HG03575 (cell line): ENCODE data around the gene RNF32.
"Not testable (repeated sequence)": the region's sequence is repeated elsewhere in the genome, so short reads cannot be mapped to it uniquely, and the experiment has no call there.

ENCODE experiments used
- ATAC-seq: cut with Tn5 transposase; IDR thresholded peaks from one replicate; pipeline ENCODE4 v1.9.1; 2021; ENCODE audit not compliant: unreplicated experiment, insufficient number of reproducible peaks, low FRiP score; ENCODE audit errors: extremely low read depth

The RNF32 gene

DNA sequence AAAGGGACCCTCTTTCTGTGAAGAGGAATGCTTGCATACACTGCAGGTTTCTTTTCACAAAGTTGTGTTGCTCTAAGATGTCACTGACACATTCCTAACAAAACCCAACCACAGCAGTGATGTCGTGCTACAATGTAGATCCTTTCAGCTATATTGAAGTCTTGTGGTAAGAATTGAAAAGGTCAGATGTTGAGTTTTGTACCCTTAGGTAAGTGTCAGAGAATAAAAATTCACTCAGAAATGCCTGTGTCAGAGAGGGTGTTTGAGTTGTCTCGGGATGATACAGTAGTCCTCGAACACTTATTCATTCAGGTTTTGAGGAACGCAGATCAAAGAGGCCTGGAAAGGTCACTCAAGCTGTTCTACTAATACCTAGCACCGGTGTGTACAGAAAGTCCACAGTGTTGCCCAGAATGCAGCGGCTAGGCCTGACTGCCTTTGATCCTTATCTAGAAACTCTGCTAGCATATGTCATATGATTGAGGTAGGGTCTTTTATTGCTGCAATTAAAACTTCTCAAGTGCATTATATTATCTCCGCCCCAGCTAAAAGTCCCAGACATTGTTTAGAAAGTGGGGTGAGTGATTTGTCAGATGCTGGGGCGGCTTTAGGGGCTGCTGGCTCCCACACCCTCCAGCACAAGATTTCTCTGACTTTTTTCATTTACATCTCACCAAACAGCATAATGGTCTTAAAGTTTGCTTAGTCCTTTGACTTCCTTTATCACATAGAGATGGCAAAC, 26.0 kb downstream of the RNF32 start:
- no peak for ATAC-seq

DNA sequence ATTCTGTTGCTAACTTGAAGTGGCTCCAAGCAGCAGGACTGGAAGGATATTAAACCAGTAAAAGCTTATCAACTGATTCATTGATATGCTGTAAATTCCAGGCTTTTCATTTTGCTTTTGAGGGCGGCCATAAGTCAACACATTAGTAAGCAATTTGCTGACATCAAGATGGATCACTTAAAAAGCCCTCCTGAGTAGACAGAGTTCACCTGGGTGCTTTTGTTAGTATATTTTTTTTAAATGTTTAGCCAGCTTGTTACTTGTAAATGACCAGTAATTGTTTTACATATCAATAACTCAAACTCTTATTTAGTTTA, 26.5 kb downstream of the RNF32 start:
- no peak for ATAC-seq

DNA sequence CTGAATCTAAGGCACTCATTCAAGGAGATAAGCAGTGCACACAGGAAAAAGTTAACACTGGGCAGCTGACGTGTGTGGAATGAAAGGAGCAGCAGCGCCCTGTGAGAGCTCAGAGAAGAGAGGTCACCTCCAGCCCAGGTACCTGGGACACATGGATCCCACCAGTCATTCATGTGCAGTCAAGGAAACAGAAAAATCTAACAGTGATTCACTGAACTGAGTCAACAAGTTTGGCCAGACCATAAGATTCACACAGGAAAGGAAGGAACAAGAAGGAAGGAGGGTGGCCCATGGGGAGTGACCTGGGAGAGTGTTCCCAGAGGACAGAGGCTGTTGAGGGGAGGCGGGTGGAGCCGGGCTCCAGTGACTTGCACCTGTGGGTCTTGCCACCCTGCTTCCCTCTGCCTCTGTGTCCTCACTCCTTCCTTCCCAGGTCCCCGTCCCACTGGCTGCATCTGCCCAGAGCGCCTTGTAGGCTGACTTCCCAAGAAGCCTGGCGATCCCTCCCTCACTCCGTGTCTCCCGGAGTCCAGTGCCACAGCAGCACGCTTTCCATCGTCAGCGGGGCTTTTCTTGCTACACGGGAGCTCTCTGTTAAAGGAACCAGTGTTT, 27.7 kb downstream of the RNF32 start:
- no peak for ATAC-seq

GRCh38 chr7:156669035-156669828, 28.7 kb downstream of the RNF32 start:
- ATAC-seq, result no peak

- no peak for ATAC-seq
Measured at GRCh38 chr7:156673454-156673853, 32.9 kb downstream of the RNF32 start.

- ATAC-seq, result no peak
Measured at GRCh38 chr7:156673902-156674301, 33.3 kb downstream of the RNF32 start.

GRCh38 chr7:156675721-156676120, 35.1 kb downstream of the RNF32 start:
- ATAC-seq, result no peak

DNA sequence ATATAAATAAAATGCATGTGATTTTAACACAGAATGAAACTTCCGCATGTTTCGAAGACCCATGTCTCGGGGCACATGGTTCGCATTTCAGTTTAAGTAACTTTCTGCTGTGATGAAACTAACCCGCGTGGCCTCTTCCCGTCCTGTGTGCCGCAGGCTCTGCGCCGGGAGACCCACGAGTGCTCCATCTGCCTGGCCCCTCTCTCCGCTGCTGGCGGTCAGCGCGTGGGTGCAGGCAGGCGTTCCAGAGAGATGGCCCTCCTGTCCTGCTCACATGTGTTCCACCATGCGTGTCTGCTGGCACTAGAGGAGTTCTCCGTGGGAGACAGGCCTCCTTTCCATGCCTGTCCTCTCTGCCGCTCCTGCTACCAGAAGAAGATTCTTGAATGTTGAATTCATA, 35.7 kb downstream of the RNF32 start:
- no peak for ATAC-seq

GRCh38 chr7:156677374-156678054, 36.9 kb downstream of the RNF32 start:
- no peak for ATAC-seq

GRCh38 chr7:156680281-156680680, 39.7 kb downstream of the RNF32 start:
- ATAC-seq, result no peak

DNA sequence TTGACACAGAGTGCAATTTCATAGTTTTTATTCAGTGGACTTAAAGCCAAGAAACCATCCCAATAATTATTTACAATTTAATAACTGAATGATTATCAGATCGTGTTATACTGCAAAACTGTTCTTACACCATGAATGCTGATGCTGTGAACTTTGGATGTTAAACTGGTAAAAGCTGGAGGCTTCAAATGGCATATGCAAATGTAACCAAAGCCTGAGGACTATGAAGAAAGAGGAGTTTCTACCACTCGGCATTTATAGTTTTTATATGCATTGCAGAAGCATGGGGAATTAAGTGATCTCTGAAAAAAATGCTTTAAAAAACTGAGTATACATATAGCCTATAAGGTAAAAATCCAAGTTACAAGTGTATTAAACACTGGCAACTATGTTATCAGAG, 42.4 kb downstream of the RNF32 start:
- no peak for ATAC-seq

- ATAC-seq, result no peak
Measured at GRCh38 chr7:156684251-156684650, 43.7 kb downstream of the RNF32 start.

GRCh38 chr7:156684661-156685060, 44.1 kb downstream of the RNF32 start:
- no peak for ATAC-seq

DNA sequence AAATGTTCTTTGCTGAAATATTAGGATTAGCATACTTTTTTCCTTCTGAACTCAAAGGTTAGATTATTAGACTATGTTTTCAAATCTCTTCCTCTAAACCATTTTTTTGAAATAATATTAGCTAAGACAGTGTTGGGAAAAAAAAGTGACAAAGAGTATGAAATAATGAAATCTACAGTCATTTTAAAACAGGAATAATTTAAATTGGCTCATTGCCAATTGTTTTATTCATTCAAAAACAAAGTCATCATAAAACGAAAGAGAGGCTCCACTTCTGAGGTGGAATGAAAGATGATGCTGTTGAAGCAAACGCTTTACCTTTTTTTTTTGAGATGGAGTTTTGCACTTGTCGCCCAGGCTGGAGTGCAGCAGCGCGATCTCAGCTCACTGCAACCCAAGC, 51.2 kb downstream of the RNF32 start:
- no peak for ATAC-seq

DNA sequence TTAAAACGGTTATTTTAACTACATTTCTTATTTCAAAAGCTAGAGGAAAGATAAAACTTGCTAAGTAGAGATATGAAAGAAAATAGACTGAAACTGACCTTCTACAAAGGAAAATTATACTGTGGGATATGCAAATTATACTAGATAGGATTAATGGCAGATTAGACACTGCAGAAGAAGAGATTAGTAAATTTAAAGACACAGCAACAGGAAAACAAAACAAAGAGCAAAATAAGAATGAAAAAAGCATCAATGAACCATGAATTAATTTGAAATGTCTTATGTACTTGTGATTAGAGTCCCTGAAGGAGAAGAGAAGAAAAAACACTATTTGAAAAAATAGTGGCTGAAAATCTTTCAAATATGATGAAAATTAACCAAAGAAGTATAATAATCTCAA, 52.3 kb downstream of the RNF32 start:
- no peak for ATAC-seq

DNA sequence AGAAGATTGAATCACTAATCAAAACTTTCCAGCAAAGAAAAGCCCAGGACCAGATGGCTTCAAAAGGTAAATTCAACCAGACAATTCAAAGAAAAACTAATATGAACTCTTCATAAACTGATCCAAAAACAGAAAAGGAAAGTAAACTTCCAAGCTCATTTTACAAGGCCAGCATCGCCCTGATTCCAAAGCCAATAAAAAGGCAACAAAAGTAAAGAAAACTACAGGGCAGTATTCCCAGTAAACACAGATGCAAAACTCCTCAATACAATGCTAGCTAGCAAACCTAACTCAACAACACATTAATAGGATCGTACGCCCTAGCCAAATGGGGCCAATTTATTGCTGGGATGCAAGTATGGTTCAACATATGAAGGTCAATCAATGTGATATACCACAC, 53.1 kb downstream of the RNF32 start:
- no peak for ATAC-seq

GRCh38 chr7:156697283-156697682, 56.7 kb downstream of the RNF32 start:
- ATAC-seq, result not testable (repeated sequence)

DNA sequence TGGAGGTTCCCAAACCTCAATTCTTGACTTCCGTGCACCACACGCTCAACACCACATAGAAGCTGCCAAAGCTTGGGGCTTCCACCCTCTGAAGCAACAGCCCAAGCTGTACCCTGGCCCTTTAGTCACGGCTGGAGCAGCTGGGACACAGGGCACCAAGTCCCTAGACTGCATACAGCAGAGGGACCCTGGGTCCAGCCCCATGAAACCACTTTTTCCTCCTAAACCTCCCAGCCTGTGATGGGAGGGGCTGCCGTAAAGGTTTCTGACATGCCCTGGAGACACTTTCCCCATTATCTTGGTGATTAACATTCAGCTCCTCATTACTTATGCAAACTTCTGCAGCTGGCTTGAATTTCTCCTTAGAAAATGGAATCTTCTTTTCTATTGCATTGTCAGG, 57.9 kb downstream of the RNF32 start:
- not testable (repeated sequence) for ATAC-seq

DNA sequence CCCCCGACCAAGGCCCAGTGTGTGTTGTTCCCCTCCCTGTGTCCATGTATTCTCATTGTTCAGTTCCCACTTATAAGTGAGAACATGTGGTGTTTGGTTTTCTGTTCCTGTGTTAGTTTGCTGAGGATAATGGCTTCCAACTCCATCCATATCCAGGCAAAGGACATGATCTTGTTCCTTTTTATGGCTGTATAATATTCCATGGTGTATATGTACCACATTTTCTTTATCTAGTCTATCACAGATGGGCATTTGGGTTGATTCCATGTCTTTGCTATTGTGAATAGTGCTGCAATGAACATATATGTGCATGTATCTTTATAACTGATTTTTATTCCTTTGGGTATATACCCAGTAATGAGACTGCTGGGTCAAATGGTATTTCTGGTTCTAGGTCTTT, 61.2 kb downstream of the RNF32 start:
- ATAC-seq, result not testable (repeated sequence)

- ATAC-seq, result no peak
Measured at GRCh38 chr7:156702399-156702798, 61.8 kb downstream of the RNF32 start.
